Neural cell (in vitro differentiated cells): ENCODE results near the gene DNAJC15. TPM values are rescaled to one million over a fixed set of nuclear protein-coding genes. Genes with fewer than 3 reads are reported as not detected.

Experiments
- H2AFZ ChIP-seq: fragments of 200-600, 300-800 bp; sonication (generic), shearing (Covaris generic); 2 replicates; pipeline ENCODE4 v1.6.0; 2014; ENCODE audit warnings: low read depth, mild to moderate bottlenecking, antibody characterized with exemption, low read length, moderate library complexity
- H3F3A ChIP-seq: fragments of 200-600 bp; shearing (Covaris generic); 2 replicates; pipeline ENCODE4 v1.6.1; 2016; ENCODE audit warnings: mild to moderate bottlenecking, moderate library complexity, mixed read lengths, antibody characterized with exemption, low read length; ENCODE audit not compliant: insufficient read depth, poor library complexity, severe bottlenecking
- H3K27ac ChIP-seq: fragments of 200-600, 300-800 bp; sonication (generic), shearing (Covaris generic); 2 replicates; pipeline ENCODE4 v1.5.1; 2014; ENCODE audit warnings: mild to moderate bottlenecking, low read length, moderate library complexity
- H3K27me3 ChIP-seq: fragments of 300-800, 200-600 bp; sonication (generic), shearing (Covaris generic); 2 replicates; pipeline ENCODE4 v1.6.0; 2014; ENCODE audit warnings: mild to moderate bottlenecking, low read depth, low read length, moderate library complexity; ENCODE audit not compliant: insufficient read depth
- H3K36me3 ChIP-seq: fragments of 300-800, 200-600 bp; sonication (generic), shearing (Covaris generic); 2 replicates; pipeline ENCODE4 v1.5.1; 2014; ENCODE audit warnings: mild to moderate bottlenecking, antibody characterized with exemption, low read length, moderate library complexity; ENCODE audit not compliant: insufficient read depth
- H3K4me2 ChIP-seq: fragments of 300-800, 200-600 bp; sonication (generic), shearing (Covaris generic); 2 replicates; pipeline ENCODE4 v1.6.0; 2014; ENCODE audit warnings: mild to moderate bottlenecking, low read length
- H3K4me3 ChIP-seq: fragments of 300-800, 200-600 bp; sonication (generic), shearing (Covaris generic); 2 replicates; pipeline ENCODE4 v1.5.1; 2014; ENCODE audit warnings: mild to moderate bottlenecking, low read length, moderate library complexity
- H3K79me2 ChIP-seq: fragments of 200-600 bp; shearing (Covaris generic); replicated peaks from 2 replicates; pipeline ENCODE4 v1.6.0; 2014; ENCODE audit warnings: mild to moderate bottlenecking, low read length, moderate library complexity; ENCODE audit not compliant: insufficient read depth
- H3K9ac ChIP-seq: fragments of 300-800, 200-600 bp; sonication (generic), shearing (Covaris generic); 2 replicates; pipeline ENCODE4 v1.6.1; 2016; ENCODE audit warnings: mild to moderate bottlenecking, low read length, mixed read lengths
- H3K9me2 ChIP-seq: fragments of 200-600 bp; shearing (Covaris generic); 2 replicates; pipeline ENCODE4 v1.6.1; 2016; ENCODE audit warnings: mild to moderate bottlenecking, low read length, mixed read lengths; ENCODE audit not compliant: insufficient read depth
- H3K9me3 ChIP-seq: fragments of 200-600, 300-800 bp; sonication (generic), shearing (Covaris generic); 2 replicates; pipeline ENCODE4 v1.6.1; 2016; ENCODE audit warnings: mild to moderate bottlenecking, mixed run types, low read length, moderate library complexity, mixed read lengths
- H4K20me1 ChIP-seq: fragments of 200-600 bp; shearing (Covaris generic); 2 replicates; pipeline ENCODE4 v1.6.1; 2016; ENCODE audit warnings: mild to moderate bottlenecking, mixed run types; ENCODE audit not compliant: insufficient read depth
- CTCF ChIP-seq: fragments of 450-650 bp; IDR thresholded peaks from 2 replicates; pipeline ENCODE4 v1.5.1; 2014; ENCODE audit warnings: antibody characterized with exemption, mild to moderate bottlenecking, moderate library complexity; ENCODE audit not compliant: poor library complexity, severe bottlenecking
- EP300 ChIP-seq: fragments of 450-650 bp; conservative IDR thresholded peaks from 2 replicates; pipeline ENCODE4 v1.6.1; 2014; ENCODE audit warnings: antibody characterized with exemption, mild to moderate bottlenecking, moderate library complexity; ENCODE audit not compliant: poor library complexity, severe bottlenecking
- EZH2 ChIP-seq: fragments of 200-600, 300-800 bp; shearing (Covaris generic), sonication (generic); IDR thresholded peaks from 2 replicates; pipeline ENCODE4 v1.6.1; 2014; ENCODE audit warnings: antibody characterized with exemption, low read length, borderline replicate concordance, mild to moderate bottlenecking; ENCODE audit not compliant: insufficient read depth, poor library complexity, severe bottlenecking
- MXI1 ChIP-seq: fragments of 450-650 bp; conservative IDR thresholded peaks from 2 replicates; pipeline ENCODE4 v1.6.1; 2014; ENCODE audit warnings: antibody characterized with exemption, mild to moderate bottlenecking; ENCODE audit not compliant: poor library complexity, severe bottlenecking
- POLR2AphosphoS5 ChIP-seq: IDR thresholded peaks from 2 replicates; pipeline ENCODE4 v1.6.1; 2012
- RAD21 ChIP-seq: fragments of 450-650 bp; conservative IDR thresholded peaks from 2 replicates; pipeline ENCODE4 v1.6.1; 2014; ENCODE audit warnings: antibody characterized with exemption, mild to moderate bottlenecking, moderate library complexity
- REST ChIP-seq: IDR thresholded peaks from 2 replicates; pipeline ENCODE4 v1.6.1; 2012; ENCODE audit warnings: borderline replicate concordance
- SMC3 ChIP-seq: fragments of 450-650 bp; conservative IDR thresholded peaks from 2 replicates; pipeline ENCODE4 v1.6.1; 2014; ENCODE audit warnings: antibody characterized with exemption, mild to moderate bottlenecking, moderate library complexity; ENCODE audit not compliant: poor library complexity
- TAF1 ChIP-seq: IDR thresholded peaks from 2 replicates; pipeline ENCODE4 v1.6.1; 2012; ENCODE audit warnings: low read depth
- polyA plus RNA-seq: library from polyadenylated mRNA; depleted of rRNA; stranded (reverse); fragments of >200 nt; gene quantifications from 2 replicates; pipeline ENCODE4 v1.2.3, GENCODE V29; 2014

DNAJC15 gene
- polyA plus RNA-seq, 1 donor from 2014 or later, result 0.84 TPM

GRCh38 chr13:43002021-43002420 is 21.4 kb upstream of the DNAJC15 start:
- Histone ChIP-seq H3K9me2 (no peaks in the 10 kb centered on the region), H3K36me3 (no peaks in the 10 kb centered on the region), H3F3A (no peaks in the 10 kb centered on the region), H3K9ac (no peak overlapping the region), H3K27me3 (no peaks in the 10 kb centered on the region), H3K9me3 (no peaks in the 10 kb centered on the region), H3K79me2 (no peaks in the 10 kb centered on the region), H2AFZ (no peak overlapping the region), H3K4me2 (no peak overlapping the region), H4K20me1 (no peaks in the 10 kb centered on the region), H3K4me3 (no peak overlapping the region), H3K27ac (no peak overlapping the region)
- TF ChIP-seq EZH2, result no peak
- TF ChIP-seq TAF1, result no peak
- no peak for TF ChIP-seq POLR2AphosphoS5
- no peak for TF ChIP-seq RAD21
- no peak for TF ChIP-seq CTCF
- no peak for TF ChIP-seq EP300
- no peak for TF ChIP-seq MXI1
- TF ChIP-seq SMC3, result no peak
- no peak for TF ChIP-seq REST

- H3K9me3 ChIP-seq, result no peaks in the 10 kb centered on the region
- no peak for TF ChIP-seq TAF1
- no peak for TF ChIP-seq SMC3
- TF ChIP-seq POLR2AphosphoS5, result no peak
- no peak for TF ChIP-seq RAD21
- no peak for TF ChIP-seq MXI1
- TF ChIP-seq CTCF, result no peak
- TF ChIP-seq REST, result no peak
- no peak for TF ChIP-seq EP300
- TF ChIP-seq EZH2, result no peak
- H3F3A ChIP-seq, result no peaks in the 10 kb centered on the region
- H2AFZ ChIP-seq, result no peak overlapping the region
- no peaks in the 10 kb centered on the region for H3K27me3 ChIP-seq
- no peak overlapping the region for H3K9ac ChIP-seq
- H3K79me2 ChIP-seq, result no peaks in the 10 kb centered on the region
- no peaks in the 10 kb centered on the region for H4K20me1 ChIP-seq
- no peak overlapping the region for H3K27ac ChIP-seq
- H3K4me3 ChIP-seq, result no peak overlapping the region
- no peaks in the 10 kb centered on the region for H3K9me2 ChIP-seq
- H3K4me2 ChIP-seq, result no peak overlapping the region
- no peaks in the 10 kb centered on the region for H3K36me3 ChIP-seq
Observed at GRCh38 chr13:43003010-43003409, 20.4 kb upstream of the DNAJC15 start.
